Measurements from ENCODE around the gene RNLS.

RNLS gene

DNA sequence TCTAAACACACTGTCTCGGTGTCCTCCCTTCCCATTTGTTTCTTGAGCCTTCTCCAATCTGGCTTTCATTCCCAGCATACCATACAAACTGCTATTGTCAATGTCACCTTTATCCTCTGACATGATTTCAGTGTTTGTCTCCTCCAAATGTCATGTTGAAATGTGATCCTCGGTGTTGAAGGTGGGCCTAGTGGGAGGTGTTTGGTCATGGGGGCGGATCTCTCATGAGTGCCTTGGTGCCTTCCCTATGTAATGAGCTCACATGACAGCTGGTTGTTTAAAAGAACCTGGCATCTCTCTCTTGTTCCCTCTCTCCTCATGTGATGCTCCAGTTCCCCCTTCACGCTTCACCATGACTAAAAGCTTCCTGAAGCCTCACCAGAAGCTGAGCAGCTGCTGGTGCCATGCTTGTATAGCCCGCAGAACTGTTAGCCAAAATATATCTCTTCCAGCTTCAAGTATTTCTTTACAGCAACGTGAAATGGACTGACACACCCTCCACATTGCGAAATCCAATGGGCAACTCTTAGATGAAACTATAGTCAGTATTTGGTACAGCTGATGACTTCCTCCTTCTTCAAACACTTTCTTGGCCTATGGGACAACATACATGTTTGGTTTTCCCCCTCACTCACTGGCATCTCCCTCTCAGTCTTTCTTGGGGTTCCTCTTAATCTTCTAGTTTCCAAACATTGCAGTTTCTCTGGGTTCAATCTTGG, 27.8 kb downstream of the RNLS start:
- DNase-seq (ENCODE audit: low read depth) = no peak

DNA sequence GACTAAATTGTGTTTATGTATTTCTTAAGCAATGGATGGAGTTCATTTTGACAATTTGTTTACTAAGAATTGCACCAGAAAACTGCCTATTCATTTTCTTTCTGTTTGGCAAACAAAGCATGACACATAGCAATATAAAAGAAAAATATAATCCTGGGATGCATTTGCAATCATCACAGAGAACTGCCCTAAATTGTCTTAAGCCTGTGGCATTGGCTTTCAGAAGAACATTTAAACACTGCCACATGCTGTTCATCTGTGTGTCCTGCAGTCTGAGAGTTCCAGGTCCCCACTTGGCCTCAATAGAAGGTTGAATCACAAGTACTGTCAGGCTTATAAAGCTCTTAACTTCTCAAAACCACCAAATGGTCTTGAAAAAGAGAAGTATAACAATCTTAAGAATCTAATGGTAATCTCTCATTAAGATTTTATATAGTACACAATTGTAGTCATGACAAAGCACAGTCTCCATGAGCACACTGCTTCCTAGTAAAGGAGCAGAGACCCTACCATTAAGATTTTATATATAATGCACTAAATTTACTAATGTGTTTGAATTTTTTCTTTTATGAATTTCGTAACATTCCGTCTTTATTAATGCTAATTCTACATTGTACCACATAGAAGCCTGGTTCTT, 29.9 kb downstream of the RNLS start:
- H3K4me3 ChIP-seq (ENCODE audit: low read length) = no peak overlapping the region
- TF ChIP-seq, protein P1, sequence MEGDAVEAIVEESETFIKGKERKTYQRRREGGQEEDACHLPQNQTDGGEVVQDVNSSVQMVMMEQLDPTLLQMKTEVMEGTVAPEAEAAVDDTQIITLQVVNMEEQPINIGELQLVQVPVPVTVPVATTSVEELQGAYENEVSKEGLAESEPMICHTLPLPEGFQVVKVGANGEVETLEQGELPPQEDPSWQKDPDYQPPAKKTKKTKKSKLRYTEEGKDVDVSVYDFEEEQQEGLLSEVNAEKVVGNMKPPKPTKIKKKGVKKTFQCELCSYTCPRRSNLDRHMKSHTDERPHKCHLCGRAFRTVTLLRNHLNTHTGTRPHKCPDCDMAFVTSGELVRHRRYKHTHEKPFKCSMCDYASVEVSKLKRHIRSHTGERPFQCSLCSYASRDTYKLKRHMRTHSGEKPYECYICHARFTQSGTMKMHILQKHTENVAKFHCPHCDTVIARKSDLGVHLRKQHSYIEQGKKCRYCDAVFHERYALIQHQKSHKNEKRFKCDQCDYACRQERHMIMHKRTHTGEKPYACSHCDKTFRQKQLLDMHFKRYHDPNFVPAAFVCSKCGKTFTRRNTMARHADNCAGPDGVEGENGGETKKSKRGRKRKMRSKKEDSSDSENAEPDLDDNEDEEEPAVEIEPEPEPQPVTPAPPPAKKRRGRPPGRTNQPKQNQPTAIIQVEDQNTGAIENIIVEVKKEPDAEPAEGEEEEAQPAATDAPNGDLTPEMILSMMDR (conservative IDR thresholded peaks at IDR 0.05; ENCODE audit: low read length) = peak; percentile 91
- peak; percentile 85 for DNase-seq (ENCODE audit: low read depth)

More for the DNA sequence above, 27.8 kb downstream of the RNLS start:
- H3K4me3 ChIP-seq (ENCODE audit: low read length) = no peak overlapping the region
- TF ChIP-seq, protein P1 (conservative IDR thresholded peaks at IDR 0.05; ENCODE audit: low read length) = no peak

DNA sequence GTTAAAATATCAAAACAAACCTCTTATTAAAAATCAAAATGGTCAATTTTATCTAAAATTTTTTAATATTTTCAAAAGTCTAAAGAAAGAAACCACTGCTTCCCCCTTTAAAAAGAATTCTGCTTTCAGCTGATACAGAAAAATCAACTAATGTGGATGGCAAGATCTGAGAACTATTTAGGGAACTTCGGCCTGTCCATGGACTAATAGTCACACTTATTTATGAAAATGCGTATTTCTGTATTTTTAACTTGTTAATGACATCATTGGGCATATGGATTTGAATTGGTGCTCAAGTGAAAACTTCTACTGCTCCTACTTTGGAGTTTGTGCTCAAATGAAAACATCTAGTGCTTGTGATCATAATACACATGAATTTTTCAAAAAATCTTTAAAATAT, 31.9 kb downstream of the RNLS start:
- TF ChIP-seq, protein P1 (conservative IDR thresholded peaks at IDR 0.05; ENCODE audit: low read length) = no peak
- no peak for DNase-seq (ENCODE audit: low read depth)
- H3K4me3 ChIP-seq (ENCODE audit: low read length) = no peak overlapping the region

DNA sequence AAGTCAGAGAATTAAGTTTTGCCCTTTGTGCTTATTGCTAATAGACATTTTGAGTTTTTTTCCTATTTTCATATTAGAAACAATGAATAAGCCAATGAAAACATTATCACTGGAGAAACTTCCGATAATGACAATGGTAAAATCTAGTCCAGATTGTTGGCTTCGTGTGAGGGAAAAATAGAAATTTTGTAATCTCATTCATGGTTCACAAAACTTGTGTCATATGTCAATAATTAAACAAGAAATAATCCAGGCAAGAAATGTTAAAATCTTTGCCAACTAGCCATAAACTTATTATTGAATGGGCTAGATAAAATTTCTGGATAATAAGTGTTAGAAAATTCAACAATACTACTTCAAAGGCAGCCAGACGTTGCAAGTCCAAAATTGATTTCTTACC, 36.6 kb downstream of the RNLS start:
- TF ChIP-seq, protein P1 (conservative IDR thresholded peaks at IDR 0.05; ENCODE audit: low read length) = no peak
- DNase-seq (ENCODE audit: low read depth) = no peak
- H3K4me3 ChIP-seq (ENCODE audit: low read length) = no peak overlapping the region

DNA sequence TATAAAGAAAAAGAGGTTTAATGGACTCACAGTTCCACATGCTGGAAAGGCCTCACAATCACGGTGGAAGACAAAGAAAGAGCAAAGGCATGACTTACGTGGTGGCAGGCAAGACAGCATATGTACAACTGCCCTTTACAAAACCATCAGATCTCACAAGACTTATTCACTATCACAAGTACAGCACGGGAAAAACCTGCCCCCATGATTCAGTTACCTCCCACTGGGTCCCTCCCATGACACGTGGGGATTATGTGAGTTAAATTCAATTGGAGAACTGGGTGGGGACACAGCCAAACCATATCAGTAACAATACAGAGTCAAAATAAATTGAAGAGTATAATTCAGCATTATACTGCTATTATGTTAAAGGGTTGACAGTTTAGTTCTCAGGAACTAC, 37.8 kb downstream of the RNLS start:
- no peak for DNase-seq (ENCODE audit: low read depth)
- H3K4me3 ChIP-seq (ENCODE audit: low read length) = no peak overlapping the region
- TF ChIP-seq, protein P1 (conservative IDR thresholded peaks at IDR 0.05; ENCODE audit: low read length) = no peak

DNA sequence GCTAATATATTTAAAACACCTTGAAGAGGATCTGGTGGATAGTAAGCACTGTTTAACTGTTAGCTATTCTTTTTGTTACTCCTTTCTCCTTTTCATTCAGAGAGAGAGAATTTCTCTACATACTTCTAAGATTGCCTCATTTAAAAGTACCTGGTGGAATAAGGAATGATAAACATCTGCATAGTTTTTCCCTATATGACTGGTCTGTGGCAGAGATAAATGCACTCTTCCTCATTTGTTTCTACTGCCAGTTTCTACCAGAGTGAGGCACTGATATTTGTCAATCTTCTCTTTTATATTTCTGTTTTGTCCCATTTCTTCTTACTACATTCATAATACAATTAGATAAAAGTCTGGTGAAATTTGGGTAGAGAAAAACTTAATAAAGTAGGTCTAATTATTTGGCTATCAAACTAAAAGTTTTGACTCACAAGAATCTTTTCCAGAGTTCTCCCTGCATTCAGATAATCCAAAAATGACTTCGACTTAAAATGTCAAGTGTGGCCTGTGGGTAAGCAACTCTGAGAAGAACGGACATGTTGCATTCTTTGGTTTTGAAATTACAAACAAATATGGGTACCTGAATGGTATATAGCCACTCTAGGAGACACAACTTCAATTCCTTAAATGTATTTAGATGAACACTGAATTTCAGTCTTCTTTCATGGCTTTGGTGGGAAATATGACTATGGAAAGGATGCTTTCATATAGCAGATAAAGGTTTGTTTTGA, 38.8 kb downstream of the RNLS start:
- H3K4me3 ChIP-seq (ENCODE audit: low read length) = no peak overlapping the region
- DNase-seq (ENCODE audit: low read depth) = no peak
- TF ChIP-seq, protein P1 (conservative IDR thresholded peaks at IDR 0.05; ENCODE audit: low read length) = no peak
